Keratinocyte (primary cell): ENCODE measurements around the gene RALGPS2. TPM values are rescaled to one million over a fixed set of nuclear protein-coding genes. Genes with fewer than 3 reads are reported as not detected.

Experiments
- DNase-seq: peaks from one replicate; pipeline ENCODE4 v3.0.0-alpha.2; 2011; ENCODE audit warnings: low read depth, missing footprints, low spot score
- FAIRE-seq: peaks from 2 replicates; lab custom pipeline; 2011; peaks lifted over from hg19 to GRCh38; lab: Jason Lieb, UNC
- H2AFZ ChIP-seq: 2 replicates; pipeline ENCODE4 v1.6.0; 2012; ENCODE audit warnings: low read length, control low read depth, inconsistent platforms; ENCODE audit not compliant: control insufficient read depth
- H3K27ac ChIP-seq: 2 replicates; pipeline ENCODE4 v1.5.1; 2011; ENCODE audit warnings: low read length; ENCODE audit not compliant: control insufficient read depth, insufficient read depth
- H3K27me3 ChIP-seq: 3 replicates; pipeline ENCODE4 v1.6.0; 2011; ENCODE audit warnings: low read length; ENCODE audit not compliant: control insufficient read depth, insufficient read depth; ENCODE audit errors: extremely low read depth
- H3K36me3 ChIP-seq, 2 experiments: 2 replicates in 1 of 2; 3 replicates in 1 of 2; pipeline ENCODE4 v1.5.1; 2011; ENCODE audit warnings: low read length in 2 of 2, mild to moderate bottlenecking in 1 of 2; ENCODE audit not compliant: control insufficient read depth in 2 of 2, insufficient read depth in 2 of 2; ENCODE audit errors: extremely low read depth in 1 of 2
- H3K4me1 ChIP-seq: 3 replicates; pipeline ENCODE4 v1.5.1; 2011; ENCODE audit warnings: low read length; ENCODE audit not compliant: control insufficient read depth, insufficient read depth; ENCODE audit errors: extremely low read depth
- H3K4me2 ChIP-seq: 3 replicates; pipeline ENCODE4 v1.6.0; 2011; ENCODE audit warnings: low read depth, low read length; ENCODE audit not compliant: control insufficient read depth, insufficient read depth; ENCODE audit errors: extremely low read depth
- H3K4me3 ChIP-seq, 3 experiments: fragments of 200-600 bp in 1 of 3; sonication (generic) in 1 of 3; 2 replicates in 2 of 3; 3 replicates in 1 of 3; pipeline ENCODE4 v1.5.1; 2011 to 2016; ENCODE audit warnings: low read length in 3 of 3, mild to moderate bottlenecking in 3 of 3, control low read depth in 2 of 3, inconsistent platforms in 1 of 3, low read depth in 1 of 3, mixed read lengths in 1 of 3, mixed run types in 1 of 3, moderate library complexity in 1 of 3; ENCODE audit not compliant: control insufficient read depth in 2 of 3, insufficient read depth in 2 of 3; ENCODE audit errors: extremely low read depth in 1 of 3
- H3K79me2 ChIP-seq: 2 replicates; pipeline ENCODE4 v1.6.0; 2012; ENCODE audit warnings: low read length; ENCODE audit not compliant: control insufficient read depth, insufficient read depth
- H3K9ac ChIP-seq: 3 replicates; pipeline ENCODE4 v1.6.0; 2011; ENCODE audit warnings: low read length; ENCODE audit not compliant: control insufficient read depth, insufficient read depth; ENCODE audit errors: extremely low read depth
- H3K9me1 ChIP-seq: 3 replicates; pipeline ENCODE4 v1.6.0; 2011; ENCODE audit warnings: low read length; ENCODE audit not compliant: control insufficient read depth, insufficient read depth; ENCODE audit errors: extremely low read depth
- H3K9me3 ChIP-seq: 2 replicates; pipeline ENCODE4 v1.5.1; 2012; ENCODE audit warnings: low read depth, low read length; ENCODE audit not compliant: control insufficient read depth
- H4K20me1 ChIP-seq: 3 replicates; pipeline ENCODE4 v1.6.0; 2011; ENCODE audit warnings: low read length; ENCODE audit not compliant: control insufficient read depth, insufficient read depth; ENCODE audit errors: extremely low read depth
- CTCF ChIP-seq, 3 experiments: IDR thresholded peaks in 1 of 3; conservative IDR thresholded peaks in 1 of 3; optimal IDR thresholded peaks in 1 of 3; 2 replicates in 2 of 3; 3 replicates in 1 of 3; pipeline versions ENCODE3 to v1.5.1; 2011; ENCODE audit warnings: low read length in 3 of 3, mild to moderate bottlenecking in 3 of 3, moderate library complexity in 2 of 3, control low read depth in 1 of 3, inconsistent platforms in 1 of 3; ENCODE audit not compliant: insufficient read depth in 2 of 3; ENCODE audit errors: extremely low read depth in 1 of 3
- EZH2 ChIP-seq: IDR thresholded peaks from one replicate; pipeline ENCODE4 v1.6.1; 2012; ENCODE audit warnings: inconsistent platforms, mild to moderate bottlenecking, low read length, moderate library complexity
- dilution Hi-C: fragments of 300-500 bp; cut with MboI; formaldehyde crosslinking; loops from one replicate; pipeline ENCODE4 v1.7.0; 2020; ENCODE audit warnings: low sequenced_read_pairs; ENCODE audit not compliant: extremely low pct_ligation_motif_present
- polyA plus RNA-seq, 5 experiments: library from polyadenylated mRNA; depleted of rRNA in 3 of 5; stranded (reverse) in 3 of 5; stranded (forward) in 1 of 5; unstranded in 1 of 5; fragments of >200 nt; gene quantifications; 1 replicate in 1 of 5; 2 replicates in 3 of 5; 3 replicates in 1 of 5; pipeline versions ENCODE4 v1.2.1 to v1.2.3, GENCODE V29; 2011 to 2012; ENCODE audit warnings: missing spikeins in 2 of 5, low read depth in 1 of 5, low replicate concordance in 1 of 5

The RALGPS2 gene
- polyA plus RNA-seq, 1 donor (not counting 4 experiments of a cell fraction or from before 2014, with no cell fraction given) = 14.8 TPM

- dilution Hi-C loops = no loop called here
- no peaks in the 10 kb centered on the region for H3K27me3 ChIP-seq
- H3K36me3 ChIP-seq = no peaks in the 10 kb centered on the region
- no peak overlapping the region for H3K4me2 ChIP-seq
- no peaks in the 10 kb centered on the region for H3K9me1 ChIP-seq
- H4K20me1 ChIP-seq = no peaks in the 10 kb centered on the region
- H3K9me3 ChIP-seq = no peaks in the 10 kb centered on the region
- no peak overlapping the region for H2AFZ ChIP-seq
- no peak for TF ChIP-seq EZH2
- TF ChIP-seq CTCF (optimal IDR thresholded peaks at IDR 0.05 in 1 of 3, IDR thresholded peaks at IDR 0.05 in 1 of 3, conservative IDR thresholded peaks at IDR 0.05 in 1 of 3; ENCODE audit: extremely low read depth in 1 of 3, insufficient read depth in 2 of 3, low read length in 3 of 3) = no peak
- no peak overlapping the region for H3K4me3 ChIP-seq
- FAIRE-seq = no peak
- no peaks in the 10 kb centered on the region for H3K79me2 ChIP-seq
- no peaks in the 10 kb centered on the region for H3K4me1 ChIP-seq
- DNase-seq = no peak
- H3K9ac ChIP-seq = no peak overlapping the region
- H3K27ac ChIP-seq = no peak overlapping the region
Measured at GRCh38 chr1:178885869-178886268, 160.8 kb downstream of the RALGPS2 start.

DNA sequence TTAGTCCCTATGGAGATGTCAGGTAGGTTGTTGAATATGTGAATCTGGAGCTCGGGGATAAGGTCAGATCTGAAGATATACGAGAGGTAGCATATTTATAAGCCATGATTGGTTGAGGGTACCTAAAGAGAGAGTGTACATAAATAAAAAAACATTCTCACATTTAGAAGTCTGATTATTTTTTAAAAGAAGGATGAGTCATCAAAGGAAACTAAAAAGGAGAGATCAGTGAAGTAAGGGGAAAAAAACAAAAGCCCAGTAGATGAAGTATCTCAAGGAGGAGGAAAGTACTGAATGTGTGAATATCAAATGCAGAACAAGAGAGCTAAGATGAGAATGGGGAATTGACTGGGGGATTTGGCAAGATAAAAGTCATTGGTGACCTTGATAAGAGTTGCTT lies 161.5 kb downstream of the RALGPS2 start:
- no peaks in the 10 kb centered on the region for H3K79me2 ChIP-seq
- H3K9me3 ChIP-seq = no peaks in the 10 kb centered on the region
- no peaks in the 10 kb centered on the region for H3K9me1 ChIP-seq
- dilution Hi-C loops = no loop called here
- no peak overlapping the region for H3K27ac ChIP-seq
- no peak overlapping the region for H2AFZ ChIP-seq
- no peak overlapping the region for H3K4me3 ChIP-seq
- no peaks in the 10 kb centered on the region for H4K20me1 ChIP-seq
- no peak overlapping the region for H3K4me2 ChIP-seq
- H3K27me3 ChIP-seq = no peaks in the 10 kb centered on the region
- no peaks in the 10 kb centered on the region for H3K36me3 ChIP-seq
- no peaks in the 10 kb centered on the region for H3K4me1 ChIP-seq
- FAIRE-seq (no peak), DNase-seq (no peak)
- H3K9ac ChIP-seq = no peak overlapping the region
- TF ChIP-seq CTCF (optimal IDR thresholded peaks at IDR 0.05 in 1 of 3, IDR thresholded peaks at IDR 0.05 in 1 of 3, conservative IDR thresholded peaks at IDR 0.05 in 1 of 3; ENCODE audit: extremely low read depth in 1 of 3, insufficient read depth in 2 of 3, low read length in 3 of 3) (no peak), EZH2 (no peak)
